GM18867 (cell line): ENCODE data around the gene TNFSF10.
"Not testable (repeated sequence)": the region's sequence is repeated elsewhere in the genome, so short reads cannot be mapped to it uniquely, and the experiment has no call there.

Source experiments
- ATAC-seq: cut with Tn5 transposase; IDR thresholded peaks from one replicate; pipeline ENCODE4 v1.9.1; 2021; ENCODE audit warnings: mild to moderate bottlenecking, moderate library complexity; ENCODE audit not compliant: unreplicated experiment

TNFSF10 gene

GRCh38 chr3:172544404-172544803 lies 21.2 kb upstream of the TNFSF10 start:
- ATAC-seq: no peak

- no peak for ATAC-seq
Measured at GRCh38 chr3:172543884-172544283, 20.7 kb upstream of the TNFSF10 start.

GRCh38 chr3:172543419-172543818 lies 20.2 kb upstream of the TNFSF10 start:
- no peak for ATAC-seq

- no peak for ATAC-seq
Measured at GRCh38 chr3:172542999-172543398, 19.8 kb upstream of the TNFSF10 start.

GRCh38 chr3:172541945-172542488 lies 18.8 kb upstream of the TNFSF10 start:
- no peak for ATAC-seq

- no peak for ATAC-seq
Measured at GRCh38 chr3:172540049-172540448, 16.8 kb upstream of the TNFSF10 start.

- no peak for ATAC-seq
Measured at GRCh38 chr3:172539273-172539672, 16.0 kb upstream of the TNFSF10 start.

GRCh38 chr3:172538368-172539151 lies 15.3 kb upstream of the TNFSF10 start:
- ATAC-seq: no peak

- no peak for ATAC-seq
Measured at GRCh38 chr3:172537507-172538158, 14.4 kb upstream of the TNFSF10 start.

GRCh38 chr3:172536993-172537419 lies 13.8 kb upstream of the TNFSF10 start:
- ATAC-seq: no peak

GRCh38 chr3:172536505-172536904 lies 13.3 kb upstream of the TNFSF10 start:
- no peak for ATAC-seq

GRCh38 chr3:172530566-172530965 lies 7.3 kb upstream of the TNFSF10 start:
- ATAC-seq: peak; percentile 65

GRCh38 chr3:172530101-172530561 lies 6.9 kb upstream of the TNFSF10 start:
- ATAC-seq: no peak

GRCh38 chr3:172528677-172529076 lies 5.4 kb upstream of the TNFSF10 start:
- ATAC-seq: no peak

GRCh38 chr3:172527306-172527705 lies 4.1 kb upstream of the TNFSF10 start:
- ATAC-seq: no peak

- no peak for ATAC-seq
Measured at GRCh38 chr3:172525116-172525613, 1.9 kb upstream of the TNFSF10 start.

- ATAC-seq: no peak
Measured at GRCh38 chr3:172524611-172525010, 1.4 kb upstream of the TNFSF10 start.

GRCh38 chr3:172521837-172522726 lies 1.1 kb downstream of the TNFSF10 start:
- ATAC-seq: not testable (repeated sequence)

GRCh38 chr3:172520301-172520831 lies 2.9 kb downstream of the TNFSF10 start:
- ATAC-seq: peak; percentile 51

- ATAC-seq: no peak
Measured at GRCh38 chr3:172519740-172520139, 3.5 kb downstream of the TNFSF10 start.
